ENCODE measurements around the gene EDEM1.
"Not testable (repeated sequence)": the region's sequence is repeated elsewhere in the genome, so short reads cannot be mapped to it uniquely, and the experiment has no call there.

DNA sequence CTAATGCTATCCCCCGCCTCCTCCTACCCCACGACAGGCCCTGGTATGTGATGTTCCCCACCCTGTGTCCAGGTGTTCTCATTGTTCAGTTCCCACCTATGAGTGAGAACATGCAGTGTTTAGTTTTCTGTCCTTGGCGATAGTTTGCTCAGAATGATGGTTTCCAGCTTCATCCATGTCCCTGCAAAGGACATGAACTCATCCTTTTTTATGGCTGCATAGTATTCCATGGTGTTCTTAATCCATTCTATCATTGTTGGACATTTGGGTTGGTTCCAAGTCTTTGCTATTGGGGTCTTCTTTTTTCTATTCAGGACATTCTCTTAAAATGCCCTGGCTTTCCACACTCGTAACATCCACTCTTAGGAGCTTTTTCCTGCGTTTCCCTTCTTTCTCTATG is 40.4 kb upstream of the EDEM1 start:
- TF ChIP-seq, protein P1, sequence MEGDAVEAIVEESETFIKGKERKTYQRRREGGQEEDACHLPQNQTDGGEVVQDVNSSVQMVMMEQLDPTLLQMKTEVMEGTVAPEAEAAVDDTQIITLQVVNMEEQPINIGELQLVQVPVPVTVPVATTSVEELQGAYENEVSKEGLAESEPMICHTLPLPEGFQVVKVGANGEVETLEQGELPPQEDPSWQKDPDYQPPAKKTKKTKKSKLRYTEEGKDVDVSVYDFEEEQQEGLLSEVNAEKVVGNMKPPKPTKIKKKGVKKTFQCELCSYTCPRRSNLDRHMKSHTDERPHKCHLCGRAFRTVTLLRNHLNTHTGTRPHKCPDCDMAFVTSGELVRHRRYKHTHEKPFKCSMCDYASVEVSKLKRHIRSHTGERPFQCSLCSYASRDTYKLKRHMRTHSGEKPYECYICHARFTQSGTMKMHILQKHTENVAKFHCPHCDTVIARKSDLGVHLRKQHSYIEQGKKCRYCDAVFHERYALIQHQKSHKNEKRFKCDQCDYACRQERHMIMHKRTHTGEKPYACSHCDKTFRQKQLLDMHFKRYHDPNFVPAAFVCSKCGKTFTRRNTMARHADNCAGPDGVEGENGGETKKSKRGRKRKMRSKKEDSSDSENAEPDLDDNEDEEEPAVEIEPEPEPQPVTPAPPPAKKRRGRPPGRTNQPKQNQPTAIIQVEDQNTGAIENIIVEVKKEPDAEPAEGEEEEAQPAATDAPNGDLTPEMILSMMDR (IDR thresholded peaks at IDR 0.05), result not testable (repeated sequence)
- not testable (repeated sequence) for TF ChIP-seq POLR2A, EP300 (IDR thresholded peaks at IDR 0.05)

Measured in tibial nerve (tissue), 4 donors.